Measurements from ENCODE around the gene AUTS2. TPM values are rescaled to one million over a fixed set of nuclear protein-coding genes. Genes with fewer than 3 reads are reported as not detected.

The AUTS2 gene
- total and polyA plus RNA-seq, 2 experiments from 2014 or later: 3.0 to 4.4 TPM

DNA sequence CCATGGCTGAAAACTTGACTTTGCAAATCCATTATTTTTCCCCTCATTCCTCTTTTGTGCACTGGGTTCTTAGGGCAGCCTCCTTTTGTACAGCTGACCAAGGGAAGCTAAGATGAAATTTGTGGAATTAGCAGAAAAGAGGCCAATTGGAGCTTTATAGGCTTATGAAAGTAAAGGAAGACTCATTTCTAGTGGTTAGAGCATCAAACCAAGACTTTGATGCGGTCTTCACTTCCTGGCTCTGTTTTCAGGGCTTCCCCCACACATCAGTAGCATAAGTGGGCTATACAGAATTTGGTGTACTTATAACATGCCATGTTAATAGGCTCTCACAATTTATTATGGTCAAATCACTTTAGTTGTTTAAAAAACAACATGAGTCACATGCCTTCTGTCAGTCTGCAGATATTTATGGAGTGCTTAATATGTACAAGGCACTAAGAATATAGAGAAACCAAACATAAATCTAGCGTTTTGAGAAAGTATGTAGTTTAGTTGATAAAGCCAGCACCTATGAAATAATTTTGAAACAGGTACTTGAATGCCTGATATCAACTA, 5.7 kb downstream of the AUTS2 start:
- H3K79me2 ChIP-seq (ENCODE audit: insufficient read depth): no peaks in the 10 kb centered on the region
- H4K20me1 ChIP-seq (ENCODE audit: insufficient read depth): no peaks in the 10 kb centered on the region
- H3K27ac ChIP-seq: no peak overlapping the region
- H3K4me3 ChIP-seq: no peak overlapping the region
- H3K9ac ChIP-seq: no peak overlapping the region
- no peaks in the 10 kb centered on the region for H3K9me3 ChIP-seq (ENCODE audit: low read depth)
- H3K4me1 ChIP-seq (ENCODE audit: insufficient read depth): no peaks in the 10 kb centered on the region
- in situ Hi-C loops (cut with MboI): no loop called here
- H3K36me3 ChIP-seq (ENCODE audit: low read depth): no peaks in the 10 kb centered on the region
- H3K27me3 ChIP-seq (replicated peaks; ENCODE audit: insufficient read depth): peaks cover 28% of the 10 kb centered on the region
- TF ChIP-seq EZH2phosphoT487 (IDR thresholded peaks at IDR 0.05; ENCODE audit: insufficient read depth, low read depth) (no peak), EZH2 (IDR thresholded peaks at IDR 0.05; ENCODE audit: insufficient read depth, poor library complexity, severe bottlenecking) (no peak)
- H3K4me2 ChIP-seq (ENCODE audit: unreplicated experiment): no peak overlapping the region
- H2AFZ ChIP-seq: no peak overlapping the region
- H3K9me2 ChIP-seq (ENCODE audit: insufficient read depth): no peaks in the 10 kb centered on the region
- no peaks in the 10 kb centered on the region for H3F3A ChIP-seq (ENCODE audit: insufficient read depth)
- WGBS, 2 experiments (ENCODE audit: low coverage in 1 of 2, low lambda C conversion rate in 2 of 2, missing lambda C conversion rate in 2 of 2): 78 to 86% methylated on average over 2 of the region's 2 CpGs
- no peak for DNase-seq

DNA sequence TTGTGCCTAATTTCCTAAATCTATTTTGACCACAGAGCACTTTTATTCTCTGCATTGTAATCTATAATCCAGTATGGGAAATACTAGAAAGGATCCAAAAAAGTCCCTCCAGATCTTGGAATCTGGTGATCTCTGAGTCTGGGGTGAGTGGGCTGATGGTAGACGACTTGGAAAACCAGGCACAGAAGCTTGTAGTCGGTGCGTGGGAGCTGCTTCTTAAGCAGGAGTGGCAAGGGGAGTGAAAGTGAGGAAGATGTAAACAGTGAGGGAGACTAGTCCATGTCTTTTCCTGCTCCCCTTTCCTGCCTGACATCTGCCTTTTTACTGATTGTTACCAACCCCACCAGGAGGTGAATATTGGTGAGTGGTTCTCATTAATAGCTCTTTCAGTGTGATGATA, 6.8 kb downstream of the AUTS2 start:
- Histone ChIP-seq H3K79me2 (ENCODE audit: insufficient read depth) (no peaks in the 10 kb centered on the region), H3K9me2 (ENCODE audit: insufficient read depth) (no peaks in the 10 kb centered on the region), H3F3A (ENCODE audit: insufficient read depth) (no peaks in the 10 kb centered on the region), H3K4me2 (ENCODE audit: unreplicated experiment) (no peak overlapping the region), H3K4me1 (ENCODE audit: insufficient read depth) (no peaks in the 10 kb centered on the region), H3K27ac (no peak overlapping the region), H3K9me3 (ENCODE audit: low read depth) (no peaks in the 10 kb centered on the region), H3K36me3 (ENCODE audit: low read depth) (no peaks in the 10 kb centered on the region), H4K20me1 (ENCODE audit: insufficient read depth) (no peaks in the 10 kb centered on the region), H3K4me3 (no peak overlapping the region), H3K9ac (no peak overlapping the region), H2AFZ (no peak overlapping the region), H3K27me3 (replicated peaks; ENCODE audit: insufficient read depth) (peaks cover 26% of the 10 kb centered on the region)
- no peak for TF ChIP-seq EZH2phosphoT487 (IDR thresholded peaks at IDR 0.05; ENCODE audit: insufficient read depth, low read depth)
- TF ChIP-seq EZH2 (IDR thresholded peaks at IDR 0.05; ENCODE audit: insufficient read depth, poor library complexity, severe bottlenecking): no peak
- WGBS, 2 experiments (ENCODE audit: low coverage in 1 of 2, low lambda C conversion rate in 2 of 2, missing lambda C conversion rate in 2 of 2): 72 to 78% methylated on average over 3 of the region's 3 CpGs
- in situ Hi-C loops (cut with MboI): no loop called here
- no peak for DNase-seq

- DNase-seq: no peak
- H3K4me2 ChIP-seq (ENCODE audit: unreplicated experiment): no peak overlapping the region
- H4K20me1 ChIP-seq (ENCODE audit: insufficient read depth): no peaks in the 10 kb centered on the region
- TF ChIP-seq EZH2phosphoT487 (IDR thresholded peaks at IDR 0.05; ENCODE audit: insufficient read depth, low read depth) (no peak), EZH2 (IDR thresholded peaks at IDR 0.05; ENCODE audit: insufficient read depth, poor library complexity, severe bottlenecking) (no peak)
- in situ Hi-C loops (cut with MboI): no loop called here
- no peaks in the 10 kb centered on the region for H3K9me2 ChIP-seq (ENCODE audit: insufficient read depth)
- 20% methylated on average over 2 of the region's 2 CpGs for WGBS, 2 experiments (ENCODE audit: low coverage in 1 of 2, low lambda C conversion rate in 2 of 2, missing lambda C conversion rate in 2 of 2)
- no peaks in the 10 kb centered on the region for H3K36me3 ChIP-seq (ENCODE audit: low read depth)
- H3K4me3 ChIP-seq: no peak overlapping the region
- H2AFZ ChIP-seq: no peak overlapping the region
- no peak overlapping the region for H3K27ac ChIP-seq
- H3K4me1 ChIP-seq (ENCODE audit: insufficient read depth): no peaks in the 10 kb centered on the region
- H3K27me3 ChIP-seq (replicated peaks; ENCODE audit: insufficient read depth): peaks cover 21% of the 10 kb centered on the region
- H3K79me2 ChIP-seq (ENCODE audit: insufficient read depth): no peaks in the 10 kb centered on the region
- H3K9me3 ChIP-seq (ENCODE audit: low read depth): no peaks in the 10 kb centered on the region
- no peak overlapping the region for H3K9ac ChIP-seq
- no peaks in the 10 kb centered on the region for H3F3A ChIP-seq (ENCODE audit: insufficient read depth)
Observed at GRCh38 chr7:69605546-69605945, 7.3 kb downstream of the AUTS2 start.

GRCh38 chr7:69608049-69608448, 9.8 kb downstream of the AUTS2 start:
- H3K4me1 ChIP-seq (ENCODE audit: insufficient read depth): no peaks in the 10 kb centered on the region
- no peak overlapping the region for H3K9ac ChIP-seq
- H2AFZ ChIP-seq: no peak overlapping the region
- H3K27ac ChIP-seq: no peak overlapping the region
- H3F3A ChIP-seq (ENCODE audit: insufficient read depth): no peaks in the 10 kb centered on the region
- in situ Hi-C loops (cut with MboI): no loop called here
- no peaks in the 10 kb centered on the region for H3K36me3 ChIP-seq (ENCODE audit: low read depth)
- no peak for TF ChIP-seq EZH2 (IDR thresholded peaks at IDR 0.05; ENCODE audit: insufficient read depth, poor library complexity, severe bottlenecking)
- TF ChIP-seq EZH2phosphoT487 (IDR thresholded peaks at IDR 0.05; ENCODE audit: insufficient read depth, low read depth): no peak
- no peaks in the 10 kb centered on the region for H3K9me3 ChIP-seq (ENCODE audit: low read depth)
- no peak overlapping the region for H3K4me2 ChIP-seq (ENCODE audit: unreplicated experiment)
- no peaks in the 10 kb centered on the region for H3K79me2 ChIP-seq (ENCODE audit: insufficient read depth)
- 64 to 71% methylated on average over 4 of the region's 4 CpGs for WGBS, 2 experiments (ENCODE audit: low coverage in 1 of 2, low lambda C conversion rate in 2 of 2, missing lambda C conversion rate in 2 of 2)
- peaks cover 10% of the 10 kb centered on the region; the same call in 1 of the 2 replicates for H3K27me3 ChIP-seq (replicated peaks; ENCODE audit: insufficient read depth)
- no peak overlapping the region for H3K4me3 ChIP-seq
- H4K20me1 ChIP-seq (ENCODE audit: insufficient read depth): no peaks in the 10 kb centered on the region
- no peaks in the 10 kb centered on the region for H3K9me2 ChIP-seq (ENCODE audit: insufficient read depth)
- no peak for DNase-seq

- WGBS, 2 experiments (ENCODE audit: low coverage in 1 of 2, low lambda C conversion rate in 2 of 2, missing lambda C conversion rate in 2 of 2): 80 to 85% methylated on average over 1 of the region's 1 CpG
- in situ Hi-C loops (cut with MboI): no loop called here
- TF ChIP-seq EZH2 (IDR thresholded peaks at IDR 0.05; ENCODE audit: insufficient read depth, poor library complexity, severe bottlenecking) (no peak), EZH2phosphoT487 (IDR thresholded peaks at IDR 0.05; ENCODE audit: insufficient read depth, low read depth) (no peak)
- H3K27ac ChIP-seq: no peak overlapping the region
- no peaks in the 10 kb centered on the region for H3K9me3 ChIP-seq (ENCODE audit: low read depth)
- H3K4me2 ChIP-seq (ENCODE audit: unreplicated experiment): no peak overlapping the region
- H3K27me3 ChIP-seq (replicated peaks; ENCODE audit: insufficient read depth): peaks cover 5% of the 10 kb centered on the region; the same call in 1 of the 2 replicates
- H3K9ac ChIP-seq: no peak overlapping the region
- H3K36me3 ChIP-seq (ENCODE audit: low read depth): no peaks in the 10 kb centered on the region
- no peaks in the 10 kb centered on the region for H3K4me1 ChIP-seq (ENCODE audit: insufficient read depth)
- H3K79me2 ChIP-seq (ENCODE audit: insufficient read depth): no peaks in the 10 kb centered on the region
- no peak overlapping the region for H2AFZ ChIP-seq
- DNase-seq: no peak
- H3K4me3 ChIP-seq: no peak overlapping the region
- H3F3A ChIP-seq (ENCODE audit: insufficient read depth): no peaks in the 10 kb centered on the region
- H4K20me1 ChIP-seq (ENCODE audit: insufficient read depth): no peaks in the 10 kb centered on the region
- H3K9me2 ChIP-seq (ENCODE audit: insufficient read depth): no peaks in the 10 kb centered on the region
Observed at GRCh38 chr7:69608878-69609277, 10.6 kb downstream of the AUTS2 start.

Data from GM23248 (cell line).